SK-N-DZ (cell line): ENCODE data around the gene GIPC1.
A peak's percentile ranks its signal among the peaks of the same experiment; 100 is the strongest.

ENCODE experiments used
- DNase-seq: peaks from one replicate; pipeline ENCODE4 v3.0.0-alpha.2; 2015; ENCODE audit warnings: low spot score

Gene GIPC1

DNA sequence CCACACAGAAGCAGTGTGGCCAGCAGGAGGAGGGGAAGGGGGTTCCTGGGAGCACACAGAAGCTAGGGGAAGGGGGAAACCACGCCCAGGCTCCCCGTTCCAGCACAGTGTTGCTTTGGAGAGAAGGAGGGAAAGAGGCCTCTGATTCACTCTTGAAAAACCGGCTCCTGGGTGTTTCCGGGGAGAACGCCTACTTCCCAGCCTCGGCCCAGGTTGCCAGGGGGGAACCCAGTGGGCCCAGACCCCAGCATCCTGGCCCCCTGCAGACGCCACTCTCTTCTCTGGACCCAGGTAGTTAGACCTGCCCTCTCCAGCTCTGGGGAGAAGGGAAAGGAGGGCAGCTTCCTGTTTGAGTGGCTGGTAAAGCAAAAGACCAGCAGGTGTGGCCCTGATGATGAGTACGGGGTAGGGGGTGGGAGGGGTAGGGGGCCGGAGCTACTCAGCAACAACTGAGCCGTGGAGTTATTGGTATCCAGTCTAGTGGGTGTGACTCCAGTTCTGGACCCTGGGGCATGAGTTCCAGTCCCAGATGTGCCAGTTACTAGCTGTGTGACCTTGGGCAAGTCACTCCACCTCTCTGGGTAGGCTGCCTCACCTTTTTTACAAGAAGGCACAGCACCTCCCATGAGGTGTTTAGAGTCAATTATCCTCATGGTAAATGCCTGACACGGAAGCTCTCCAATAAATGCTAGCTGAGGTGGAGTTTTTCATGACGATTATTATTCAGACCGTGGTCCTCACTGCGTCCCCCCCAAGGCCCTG is 836 bp downstream of the GIPC1 start:
- no peak for DNase-seq

DNA sequence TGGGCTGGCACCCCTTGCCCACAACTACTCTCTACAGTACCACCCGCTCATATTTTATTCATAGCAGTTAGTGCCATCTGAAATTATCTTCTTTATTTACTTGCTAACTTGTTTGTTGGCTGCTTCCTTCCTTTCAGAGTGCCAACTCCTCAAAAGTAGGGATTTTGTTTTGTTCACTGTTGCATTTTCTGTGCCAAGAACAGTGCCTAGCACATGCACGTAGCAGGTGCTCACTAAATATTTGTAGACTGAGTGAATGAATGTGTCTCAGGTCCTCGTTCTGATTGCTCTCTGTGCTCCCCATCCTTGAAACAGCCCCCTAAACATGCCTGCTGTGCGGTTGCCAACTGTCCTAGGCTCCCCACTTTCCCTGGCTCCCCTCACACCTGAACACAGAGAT is 1.5 kb downstream of the GIPC1 start:
- no peak for DNase-seq

- no peak for DNase-seq
Observed at GRCh38 chr19:14492756-14493337, 3.1 kb downstream of the GIPC1 start.

GRCh38 chr19:14487370-14488125 is 8.4 kb downstream of the GIPC1 start:
- no peak for DNase-seq

GRCh38 chr19:14482172-14482941 is 13.6 kb downstream of the GIPC1 start:
- no peak for DNase-seq

- no peak for DNase-seq
Observed at GRCh38 chr19:14480700-14481079, 15.2 kb downstream of the GIPC1 start.

DNA sequence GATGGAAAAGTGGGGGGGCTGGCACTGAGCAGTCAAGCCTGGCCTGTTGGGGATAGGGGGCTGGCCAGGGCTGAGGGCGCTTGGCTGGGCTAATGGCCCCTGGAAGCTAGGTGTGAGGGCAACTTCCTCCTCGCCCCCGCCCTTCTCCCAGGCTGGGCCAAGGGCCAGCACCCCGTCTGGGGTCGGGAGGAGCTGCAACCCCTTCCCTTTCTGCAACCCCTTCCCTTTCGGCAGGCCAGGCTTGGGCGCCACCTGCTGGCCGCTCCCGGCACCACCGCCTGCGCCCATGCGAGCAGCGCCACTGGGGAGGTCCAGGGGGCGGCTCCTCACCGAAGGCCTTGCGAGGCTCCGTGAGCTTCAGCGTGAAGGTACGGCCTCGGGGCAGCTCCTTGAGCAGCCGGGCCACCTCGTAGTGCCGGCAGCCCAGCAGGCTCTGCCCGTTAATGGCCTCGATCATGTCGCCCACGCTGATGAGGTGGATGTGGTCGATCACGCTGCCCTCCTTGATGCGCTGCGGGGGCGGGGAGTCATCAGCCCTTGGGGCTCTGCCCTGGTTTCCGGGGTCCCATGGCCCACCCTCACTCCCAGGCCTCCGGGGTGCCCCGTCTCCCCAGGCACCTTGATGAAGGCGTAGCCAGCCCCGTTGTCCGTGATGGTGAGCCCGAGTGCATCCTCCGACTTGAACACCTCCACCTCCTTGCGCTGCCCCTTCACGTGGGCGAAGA is 15.8 kb downstream of the GIPC1 start:
- DNase-seq: peak; percentile 51

GRCh38 chr19:14479309-14479974 is 16.5 kb downstream of the GIPC1 start:
- no peak for DNase-seq

- no peak for DNase-seq
Observed at GRCh38 chr19:14478113-14478545, 17.8 kb downstream of the GIPC1 start.

DNA sequence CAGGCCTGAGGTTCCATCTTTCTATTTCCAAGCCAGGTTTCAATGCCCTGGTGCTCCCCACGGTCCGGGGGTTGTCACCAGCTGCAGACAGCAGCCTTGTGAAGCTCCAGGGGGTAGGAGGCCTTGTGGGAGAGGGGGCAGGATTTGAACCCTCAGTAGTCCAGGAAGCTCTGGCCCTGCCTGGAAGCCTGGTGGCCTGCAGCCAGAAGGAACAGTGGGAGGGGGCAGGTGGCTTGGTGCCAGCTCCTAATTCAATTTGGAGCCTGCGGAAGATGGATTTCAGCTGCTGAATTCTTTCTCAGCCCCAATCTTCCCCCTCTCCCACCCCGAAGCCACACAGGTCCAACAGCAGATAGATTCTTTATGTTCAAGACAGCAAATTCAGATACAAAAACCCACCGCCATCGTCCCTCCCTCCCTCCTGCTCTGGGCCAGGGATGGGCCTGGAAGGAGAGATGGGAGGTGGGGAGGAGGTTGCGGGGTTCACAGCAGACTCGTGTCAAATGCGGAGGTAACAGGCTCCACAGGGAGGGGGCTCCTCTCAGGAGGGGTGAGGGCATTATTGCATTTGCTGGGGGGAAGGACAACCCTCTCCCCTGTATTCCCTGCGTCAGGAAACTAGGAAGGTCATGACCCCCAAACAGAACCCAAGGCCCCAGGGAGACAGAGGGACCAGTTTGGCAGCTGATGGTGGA is 18.4 kb downstream of the GIPC1 start:
- DNase-seq: peak; percentile 69

DNA sequence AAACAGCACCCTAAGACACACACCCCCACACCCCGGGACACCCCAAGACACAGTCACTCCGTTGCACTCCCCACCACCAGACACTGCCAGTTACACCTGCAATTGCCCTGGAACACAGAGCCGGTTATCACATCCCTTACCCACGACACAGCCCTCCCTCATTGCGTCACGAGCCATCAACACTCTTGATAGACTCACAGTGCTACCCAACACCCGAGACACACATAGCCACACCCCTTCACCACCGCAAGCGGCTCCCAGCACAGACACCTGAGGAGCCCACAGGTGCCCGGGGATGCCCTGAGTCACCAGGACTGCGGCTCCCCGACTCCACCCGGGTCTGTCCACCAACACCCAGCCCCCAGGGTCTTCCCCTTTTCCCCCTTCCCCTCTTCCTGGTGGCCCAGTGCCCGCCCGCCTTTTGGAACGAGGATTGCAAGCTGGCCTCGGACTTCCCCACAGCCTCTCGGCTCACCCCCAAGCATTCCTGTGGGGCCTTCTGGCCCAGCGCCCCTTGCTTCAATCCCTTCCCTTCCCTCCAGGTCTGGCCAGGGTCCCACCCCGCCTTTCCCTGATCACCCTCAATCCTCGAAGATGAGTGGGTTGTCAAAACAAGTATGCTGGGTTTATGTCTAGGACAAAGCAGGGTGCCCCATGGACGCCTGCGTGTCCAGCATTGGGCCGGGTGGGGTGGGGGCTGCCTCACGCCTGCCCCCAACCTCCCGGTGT is 19.1 kb downstream of the GIPC1 start:
- peak; percentile 40 for DNase-seq

DNA sequence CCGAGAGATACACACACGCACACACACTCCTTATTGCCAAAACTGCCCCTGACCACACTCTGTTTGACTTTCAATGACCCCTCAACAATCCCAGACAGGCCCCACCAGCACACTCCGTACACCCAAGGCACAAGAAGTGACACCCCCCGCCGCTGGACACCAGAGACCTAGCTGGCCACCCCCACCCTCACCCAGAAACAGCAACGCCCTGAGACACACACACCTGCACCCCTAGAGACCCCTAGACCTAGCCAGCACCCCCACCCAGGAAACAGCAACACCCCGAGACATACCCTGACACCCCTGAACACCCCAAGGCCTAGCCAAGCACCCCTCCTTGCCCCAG is 19.6 kb downstream of the GIPC1 start:
- no peak for DNase-seq

DNA sequence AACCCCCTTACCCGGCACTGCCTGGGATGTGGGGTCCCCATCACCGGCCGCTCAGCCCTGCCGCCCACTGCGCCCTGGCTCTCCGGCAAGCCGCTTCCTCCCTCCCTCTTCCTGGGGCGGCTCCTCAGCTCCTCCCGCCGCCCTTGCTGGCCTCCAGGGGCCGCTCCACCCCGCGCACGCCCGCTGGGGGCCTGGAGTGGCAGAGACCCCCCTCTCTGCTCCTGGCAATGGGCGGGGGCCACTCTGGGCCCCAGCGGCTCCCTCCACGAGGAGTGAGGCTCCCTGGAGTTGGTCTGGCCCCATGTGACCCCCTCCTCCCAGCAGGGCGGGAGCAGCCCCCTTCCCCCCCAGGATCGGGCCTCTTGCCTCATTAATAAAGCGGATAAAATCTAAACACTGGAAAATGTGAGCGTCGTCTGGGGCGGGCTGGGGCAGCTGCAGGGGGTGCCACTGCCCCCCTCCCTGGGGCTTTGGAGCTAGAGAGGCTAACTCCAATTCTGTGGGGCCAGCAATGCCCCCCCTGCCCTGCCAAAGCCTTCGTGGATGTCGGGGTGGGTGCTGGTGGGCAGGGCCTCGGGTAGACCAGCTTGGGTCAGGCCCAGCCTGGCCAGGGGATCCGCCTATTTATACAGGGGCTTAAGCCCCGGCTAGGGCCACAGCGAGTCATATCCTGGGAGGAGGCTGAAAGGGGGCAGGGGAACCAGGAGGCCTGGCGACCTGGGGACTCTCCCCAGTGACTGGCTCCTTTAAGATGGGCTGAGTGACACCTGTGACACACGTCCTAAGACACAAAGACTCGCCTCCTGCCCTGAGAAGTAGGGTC is 20.5 kb downstream of the GIPC1 start, which contains the start of gene PTGER1:
Gene PTGER1, minus strand, starts transcription at position 104 of the 823 bp plus-strand sequence. CDS start 1,034 bp downstream, outside the sequence.
- peak; percentile 53 for DNase-seq

DNA sequence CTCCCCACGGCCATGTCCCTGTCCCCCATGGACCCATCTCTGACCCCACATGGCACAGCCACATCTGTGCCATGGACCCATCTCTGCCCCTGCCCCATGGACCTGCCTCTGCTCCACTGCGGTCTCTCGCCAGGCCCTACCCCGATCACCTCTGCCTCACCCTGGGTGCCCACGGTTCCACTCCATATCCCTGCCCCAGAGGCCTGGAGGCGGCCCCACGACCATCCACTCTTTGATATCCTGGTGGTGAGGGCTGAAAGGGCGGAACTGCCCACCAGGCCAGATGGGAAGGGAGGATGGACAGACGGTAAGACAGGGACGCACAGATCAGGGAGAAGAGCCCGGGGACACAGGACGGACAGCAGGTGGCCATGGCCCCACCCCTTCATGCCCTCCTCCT is 21.1 kb downstream of the GIPC1 start:
- no peak for DNase-seq

- no peak for DNase-seq
Observed at GRCh38 chr19:14473978-14474578, 21.8 kb downstream of the GIPC1 start.

DNA sequence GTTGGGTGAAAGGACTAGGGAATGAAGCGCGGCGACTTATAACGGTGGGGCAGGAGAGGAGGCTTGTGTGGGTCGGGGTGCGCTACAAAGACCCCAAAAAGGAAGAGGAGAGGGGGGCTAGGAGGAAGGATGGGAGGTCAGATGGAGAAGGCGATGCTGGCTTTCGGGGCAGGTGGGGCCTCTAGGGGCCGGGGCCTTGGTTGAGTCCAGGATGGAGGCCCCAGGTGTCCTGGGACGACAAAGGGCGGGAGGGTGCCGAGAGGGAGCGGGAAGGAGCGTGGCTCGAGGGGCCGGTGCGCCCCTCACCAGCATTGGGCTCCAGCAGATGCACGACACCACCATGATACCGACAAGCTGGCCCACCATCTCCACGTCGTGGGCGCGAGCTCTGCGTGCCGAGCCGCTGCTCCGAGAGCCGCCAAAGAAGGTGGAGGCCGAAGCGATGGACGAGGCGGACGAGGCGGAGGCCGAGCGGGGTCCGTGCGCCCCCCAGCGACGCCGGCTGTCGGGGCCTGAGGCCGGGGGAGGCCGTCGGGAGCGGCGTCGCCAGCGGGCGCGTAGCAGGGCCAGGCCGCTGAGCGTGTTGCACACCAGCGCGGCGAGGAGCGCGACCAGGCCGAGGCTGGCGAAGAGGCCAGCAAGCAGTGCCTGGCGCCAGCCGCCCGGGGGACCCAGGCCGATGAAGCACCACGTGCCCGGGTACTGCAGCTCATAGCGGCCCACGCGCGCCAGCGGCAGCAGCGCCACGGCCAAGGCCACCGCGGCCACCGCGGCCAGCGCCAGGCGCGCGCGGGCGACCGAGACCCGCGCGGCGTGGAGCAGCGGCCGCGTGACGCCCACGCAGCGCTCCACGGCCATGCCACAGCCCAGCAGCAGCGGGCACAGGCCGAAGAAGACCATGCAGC is 22.6 kb downstream of the GIPC1 start:
- DNase-seq: no peak
